ENCODE measurements around the gene SUCLG2. TPM values are rescaled to one million over a fixed set of nuclear protein-coding genes. Genes with fewer than 3 reads are reported as not detected.

SUCLG2 gene
- polyA plus RNA-seq, 1 donor (not counting 4 experiments of a cell fraction or from before 2014, with no cell fraction given) = 26.7 TPM

- no peak for DNase-seq (ENCODE audit: low read depth, low spot score)
- H3K9ac ChIP-seq (ENCODE audit: control insufficient read depth, extremely low read depth, insufficient read depth, low read length) = no peak overlapping the region
- no peaks in the 10 kb centered on the region for H3K4me1 ChIP-seq (ENCODE audit: control insufficient read depth, extremely low read depth, insufficient read depth, low read length)
- H4K20me1 ChIP-seq (ENCODE audit: control insufficient read depth, extremely low read depth, insufficient read depth, low read length) = peaks cover 3% of the 10 kb centered on the region
- no peak overlapping the region for H3K4me2 ChIP-seq (ENCODE audit: control insufficient read depth, extremely low read depth, insufficient read depth, low read depth, low read length)
- H2AFZ ChIP-seq (ENCODE audit: control insufficient read depth, low read length) = no peak overlapping the region
- H3K4me3 ChIP-seq (ENCODE audit: control insufficient read depth in 2 of 3, extremely low read depth in 1 of 3, insufficient read depth in 2 of 3, low read depth in 1 of 3, low read length in 3 of 3) = no peak overlapping the region
- H3K79me2 ChIP-seq (ENCODE audit: control insufficient read depth, insufficient read depth, low read length) = no peaks in the 10 kb centered on the region
- dilution Hi-C loops (cut with MboI; ENCODE audit: extremely low pct_ligation_motif_present, low sequenced_read_pairs) = no loop called here
- no peaks in the 10 kb centered on the region for H3K9me1 ChIP-seq (ENCODE audit: control insufficient read depth, extremely low read depth, insufficient read depth, low read length)
- peaks cover 0 to under 1% of the 10 kb centered on the region in 2 experiments for H3K36me3 ChIP-seq (ENCODE audit: control insufficient read depth in 2 of 2, extremely low read depth in 1 of 2, insufficient read depth in 2 of 2, low read length in 2 of 2)
- TF ChIP-seq CTCF (optimal IDR thresholded peaks at IDR 0.05 in 1 of 3, IDR thresholded peaks at IDR 0.05 in 1 of 3, conservative IDR thresholded peaks at IDR 0.05 in 1 of 3; ENCODE audit: extremely low read depth in 1 of 3, insufficient read depth in 2 of 3, low read length in 3 of 3) (peak; percentile 17 to 47 (median 27)), EZH2 (IDR thresholded peaks at IDR 0.05; ENCODE audit: low read length) (no peak)
- H3K9me3 ChIP-seq (ENCODE audit: control insufficient read depth, low read depth, low read length) = no peaks in the 10 kb centered on the region
- FAIRE-seq = no peak
- no peak overlapping the region for H3K27ac ChIP-seq (ENCODE audit: control insufficient read depth, insufficient read depth, low read length)
- H3K27me3 ChIP-seq (ENCODE audit: control insufficient read depth, extremely low read depth, insufficient read depth, low read length) = no peaks in the 10 kb centered on the region
These were observed 60.6 kb downstream of the SUCLG2 start for GRCh38 chr3:67593761-67594234.

- dilution Hi-C loops (cut with MboI; ENCODE audit: extremely low pct_ligation_motif_present, low sequenced_read_pairs) = no loop called here
- H3K36me3 ChIP-seq (ENCODE audit: control insufficient read depth in 2 of 2, extremely low read depth in 1 of 2, insufficient read depth in 2 of 2, low read length in 2 of 2) = no peaks in the 10 kb centered on the region
- H3K9me3 ChIP-seq (ENCODE audit: control insufficient read depth, low read depth, low read length) = no peaks in the 10 kb centered on the region
- H3K4me3 ChIP-seq (ENCODE audit: control insufficient read depth in 2 of 3, extremely low read depth in 1 of 3, insufficient read depth in 2 of 3, low read depth in 1 of 3, low read length in 3 of 3) = no peak overlapping the region
- no peak overlapping the region for H2AFZ ChIP-seq (ENCODE audit: control insufficient read depth, low read length)
- H3K79me2 ChIP-seq (ENCODE audit: control insufficient read depth, insufficient read depth, low read length) = no peaks in the 10 kb centered on the region
- H3K4me1 ChIP-seq (ENCODE audit: control insufficient read depth, extremely low read depth, insufficient read depth, low read length) = no peaks in the 10 kb centered on the region
- no peak overlapping the region for H3K4me2 ChIP-seq (ENCODE audit: control insufficient read depth, extremely low read depth, insufficient read depth, low read depth, low read length)
- no peaks in the 10 kb centered on the region for H3K9me1 ChIP-seq (ENCODE audit: control insufficient read depth, extremely low read depth, insufficient read depth, low read length)
- H3K27me3 ChIP-seq (ENCODE audit: control insufficient read depth, extremely low read depth, insufficient read depth, low read length) = no peaks in the 10 kb centered on the region
- H3K9ac ChIP-seq (ENCODE audit: control insufficient read depth, extremely low read depth, insufficient read depth, low read length) = no peak overlapping the region
- peaks cover 3% of the 10 kb centered on the region for H4K20me1 ChIP-seq (ENCODE audit: control insufficient read depth, extremely low read depth, insufficient read depth, low read length)
- DNase-seq (ENCODE audit: low read depth, low spot score) (no peak), FAIRE-seq (no peak)
- H3K27ac ChIP-seq (ENCODE audit: control insufficient read depth, insufficient read depth, low read length) = no peak overlapping the region
- TF ChIP-seq EZH2 (IDR thresholded peaks at IDR 0.05; ENCODE audit: low read length) = no peak
- no peak for TF ChIP-seq CTCF (optimal IDR thresholded peaks at IDR 0.05 in 1 of 3, IDR thresholded peaks at IDR 0.05 in 1 of 3, conservative IDR thresholded peaks at IDR 0.05 in 1 of 3; ENCODE audit: extremely low read depth in 1 of 3, insufficient read depth in 2 of 3, low read length in 3 of 3)
These were observed 62.4 kb downstream of the SUCLG2 start for GRCh38 chr3:67592057-67592456.
